ENCODE results near the gene ASAP3. TPM values are rescaled to one million over a fixed set of nuclear protein-coding genes. Genes with fewer than 3 reads are reported as not detected.

Gene ASAP3
- total and polyA plus RNA-seq, 2 experiments from 2014 or later, result 28.0 to 98.2 TPM

DNA sequence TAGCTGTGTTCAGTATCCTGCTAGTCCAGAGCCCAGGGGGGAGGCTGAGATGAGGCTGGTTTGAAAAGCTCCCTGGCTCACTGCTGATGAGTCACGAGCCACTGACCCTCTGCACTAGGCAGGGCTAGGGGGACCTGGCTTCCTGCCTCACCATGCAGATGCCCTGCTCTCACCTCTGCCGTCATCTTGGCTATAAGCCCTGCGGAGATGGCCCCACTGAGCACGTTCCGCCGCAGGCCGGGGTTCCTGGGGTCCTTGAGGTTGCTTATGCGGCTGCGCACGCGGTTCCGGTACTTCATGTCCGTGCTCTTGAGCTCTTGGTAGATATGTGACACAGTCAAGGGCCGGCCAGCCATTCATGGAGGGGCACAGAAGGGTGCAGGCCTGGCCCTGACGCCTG, 90.3 kb downstream of the ASAP3 start (continued):
- TF ChIP-seq, protein P1, sequence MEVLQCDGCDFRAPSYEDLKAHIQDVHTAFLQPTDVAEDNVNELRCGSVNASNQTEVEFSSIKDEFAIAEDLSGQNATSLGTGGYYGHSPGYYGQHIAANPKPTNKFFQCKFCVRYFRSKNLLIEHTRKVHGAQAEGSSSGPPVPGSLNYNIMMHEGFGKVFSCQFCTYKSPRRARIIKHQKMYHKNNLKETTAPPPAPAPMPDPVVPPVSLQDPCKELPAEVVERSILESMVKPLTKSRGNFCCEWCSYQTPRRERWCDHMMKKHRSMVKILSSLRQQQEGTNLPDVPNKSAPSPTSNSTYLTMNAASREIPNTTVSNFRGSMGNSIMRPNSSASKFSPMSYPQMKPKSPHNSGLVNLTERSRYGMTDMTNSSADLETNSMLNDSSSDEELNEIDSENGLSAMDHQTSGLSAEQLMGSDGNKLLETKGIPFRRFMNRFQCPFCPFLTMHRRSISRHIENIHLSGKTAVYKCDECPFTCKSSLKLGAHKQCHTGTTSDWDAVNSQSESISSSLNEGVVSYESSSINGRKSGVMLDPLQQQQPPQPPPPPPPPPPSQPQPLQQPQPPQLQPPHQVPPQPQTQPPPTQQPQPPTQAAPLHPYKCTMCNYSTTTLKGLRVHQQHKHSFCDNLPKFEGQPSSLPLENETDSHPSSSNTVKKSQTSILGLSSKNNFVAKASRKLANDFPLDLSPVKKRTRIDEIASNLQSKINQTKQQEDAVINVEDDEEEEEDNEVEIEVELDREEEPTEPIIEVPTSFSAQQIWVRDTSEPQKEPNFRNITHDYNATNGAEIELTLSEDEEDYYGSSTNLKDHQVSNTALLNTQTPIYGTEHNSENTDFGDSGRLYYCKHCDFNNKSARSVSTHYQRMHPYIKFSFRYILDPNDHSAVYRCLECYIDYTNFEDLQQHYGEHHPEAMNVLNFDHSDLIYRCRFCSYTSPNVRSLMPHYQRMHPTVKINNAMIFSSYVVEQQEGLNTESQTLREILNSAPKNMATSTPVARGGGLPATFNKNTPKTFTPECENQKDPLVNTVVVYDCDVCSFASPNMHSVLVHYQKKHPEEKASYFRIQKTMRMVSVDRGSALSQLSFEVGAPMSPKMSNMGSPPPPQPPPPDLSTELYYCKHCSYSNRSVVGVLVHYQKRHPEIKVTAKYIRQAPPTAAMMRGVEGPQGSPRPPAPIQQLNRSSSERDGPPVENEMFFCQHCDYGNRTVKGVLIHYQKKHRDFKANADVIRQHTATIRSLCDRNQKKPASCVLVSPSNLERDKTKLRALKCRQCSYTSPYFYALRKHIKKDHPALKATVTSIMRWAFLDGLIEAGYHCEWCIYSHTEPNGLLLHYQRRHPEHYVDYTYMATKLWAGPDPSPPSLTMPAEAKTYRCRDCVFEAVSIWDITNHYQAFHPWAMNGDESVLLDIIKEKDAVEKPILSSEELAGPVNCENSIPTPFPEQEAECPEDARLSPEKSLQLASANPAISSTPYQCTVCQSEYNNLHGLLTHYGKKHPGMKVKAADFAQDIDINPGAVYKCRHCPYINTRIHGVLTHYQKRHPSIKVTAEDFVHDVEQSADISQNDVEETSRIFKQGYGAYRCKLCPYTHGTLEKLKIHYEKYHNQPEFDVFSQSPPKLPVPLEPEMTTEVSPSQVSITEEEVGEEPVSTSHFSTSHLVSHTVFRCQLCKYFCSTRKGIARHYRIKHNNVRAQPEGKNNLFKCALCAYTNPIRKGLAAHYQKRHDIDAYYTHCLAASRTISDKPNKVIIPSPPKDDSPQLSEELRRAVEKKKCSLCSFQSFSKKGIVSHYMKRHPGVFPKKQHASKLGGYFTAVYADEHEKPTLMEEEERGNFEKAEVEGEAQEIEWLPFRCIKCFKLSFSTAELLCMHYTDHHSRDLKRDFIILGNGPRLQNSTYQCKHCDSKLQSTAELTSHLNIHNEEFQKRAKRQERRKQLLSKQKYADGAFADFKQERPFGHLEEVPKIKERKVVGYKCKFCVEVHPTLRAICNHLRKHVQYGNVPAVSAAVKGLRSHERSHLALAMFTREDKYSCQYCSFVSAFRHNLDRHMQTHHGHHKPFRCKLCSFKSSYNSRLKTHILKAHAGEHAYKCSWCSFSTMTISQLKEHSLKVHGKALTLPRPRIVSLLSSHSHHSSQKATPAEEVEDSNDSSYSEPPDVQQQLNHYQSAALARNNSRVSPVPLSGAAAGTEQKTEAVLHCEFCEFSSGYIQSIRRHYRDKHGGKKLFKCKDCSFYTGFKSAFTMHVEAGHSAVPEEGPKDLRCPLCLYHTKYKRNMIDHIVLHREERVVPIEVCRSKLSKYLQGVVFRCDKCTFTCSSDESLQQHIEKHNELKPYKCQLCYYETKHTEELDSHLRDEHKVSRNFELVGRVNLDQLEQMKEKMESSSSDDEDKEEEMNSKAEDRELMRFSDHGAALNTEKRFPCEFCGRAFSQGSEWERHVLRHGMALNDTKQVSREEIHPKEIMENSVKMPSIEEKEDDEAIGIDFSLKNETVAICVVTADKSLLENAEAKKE (CRISPR knock-in tag; IDR thresholded peaks at IDR 0.05), result no peak
- no peak for TF ChIP-seq ZNF114 (CRISPR knock-in tag; IDR thresholded peaks at IDR 0.05)
- TF ChIP-seq ETS1 (IDR thresholded peaks at IDR 0.05), result no peak
- TF ChIP-seq STAT1 (IDR thresholded peaks at IDR 0.05; ENCODE audit: unreplicated experiment), result no peak
- TF ChIP-seq ZNF331 (CRISPR knock-in tag; IDR thresholded peaks at IDR 0.05; ENCODE audit: low read depth), result no peak
- TF ChIP-seq, protein P2, sequence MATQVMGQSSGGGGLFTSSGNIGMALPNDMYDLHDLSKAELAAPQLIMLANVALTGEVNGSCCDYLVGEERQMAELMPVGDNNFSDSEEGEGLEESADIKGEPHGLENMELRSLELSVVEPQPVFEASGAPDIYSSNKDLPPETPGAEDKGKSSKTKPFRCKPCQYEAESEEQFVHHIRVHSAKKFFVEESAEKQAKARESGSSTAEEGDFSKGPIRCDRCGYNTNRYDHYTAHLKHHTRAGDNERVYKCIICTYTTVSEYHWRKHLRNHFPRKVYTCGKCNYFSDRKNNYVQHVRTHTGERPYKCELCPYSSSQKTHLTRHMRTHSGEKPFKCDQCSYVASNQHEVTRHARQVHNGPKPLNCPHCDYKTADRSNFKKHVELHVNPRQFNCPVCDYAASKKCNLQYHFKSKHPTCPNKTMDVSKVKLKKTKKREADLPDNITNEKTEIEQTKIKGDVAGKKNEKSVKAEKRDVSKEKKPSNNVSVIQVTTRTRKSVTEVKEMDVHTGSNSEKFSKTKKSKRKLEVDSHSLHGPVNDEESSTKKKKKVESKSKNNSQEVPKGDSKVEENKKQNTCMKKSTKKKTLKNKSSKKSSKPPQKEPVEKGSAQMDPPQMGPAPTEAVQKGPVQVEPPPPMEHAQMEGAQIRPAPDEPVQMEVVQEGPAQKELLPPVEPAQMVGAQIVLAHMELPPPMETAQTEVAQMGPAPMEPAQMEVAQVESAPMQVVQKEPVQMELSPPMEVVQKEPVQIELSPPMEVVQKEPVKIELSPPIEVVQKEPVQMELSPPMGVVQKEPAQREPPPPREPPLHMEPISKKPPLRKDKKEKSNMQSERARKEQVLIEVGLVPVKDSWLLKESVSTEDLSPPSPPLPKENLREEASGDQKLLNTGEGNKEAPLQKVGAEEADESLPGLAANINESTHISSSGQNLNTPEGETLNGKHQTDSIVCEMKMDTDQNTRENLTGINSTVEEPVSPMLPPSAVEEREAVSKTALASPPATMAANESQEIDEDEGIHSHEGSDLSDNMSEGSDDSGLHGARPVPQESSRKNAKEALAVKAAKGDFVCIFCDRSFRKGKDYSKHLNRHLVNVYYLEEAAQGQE (IDR thresholded peaks at IDR 0.05; ENCODE audit: unreplicated experiment), result no peak
- TF ChIP-seq EZH2 (IDR thresholded peaks at IDR 0.05; ENCODE audit: low read depth, unreplicated experiment), result no peak
- TF ChIP-seq JUNB (IDR thresholded peaks at IDR 0.05; ENCODE audit: unreplicated experiment), result no peak
- TF ChIP-seq EZH2phosphoT487 (IDR thresholded peaks at IDR 0.05; ENCODE audit: unreplicated experiment), result no peak
